ENCODE results near the gene RHEX.

RHEX gene

DNA sequence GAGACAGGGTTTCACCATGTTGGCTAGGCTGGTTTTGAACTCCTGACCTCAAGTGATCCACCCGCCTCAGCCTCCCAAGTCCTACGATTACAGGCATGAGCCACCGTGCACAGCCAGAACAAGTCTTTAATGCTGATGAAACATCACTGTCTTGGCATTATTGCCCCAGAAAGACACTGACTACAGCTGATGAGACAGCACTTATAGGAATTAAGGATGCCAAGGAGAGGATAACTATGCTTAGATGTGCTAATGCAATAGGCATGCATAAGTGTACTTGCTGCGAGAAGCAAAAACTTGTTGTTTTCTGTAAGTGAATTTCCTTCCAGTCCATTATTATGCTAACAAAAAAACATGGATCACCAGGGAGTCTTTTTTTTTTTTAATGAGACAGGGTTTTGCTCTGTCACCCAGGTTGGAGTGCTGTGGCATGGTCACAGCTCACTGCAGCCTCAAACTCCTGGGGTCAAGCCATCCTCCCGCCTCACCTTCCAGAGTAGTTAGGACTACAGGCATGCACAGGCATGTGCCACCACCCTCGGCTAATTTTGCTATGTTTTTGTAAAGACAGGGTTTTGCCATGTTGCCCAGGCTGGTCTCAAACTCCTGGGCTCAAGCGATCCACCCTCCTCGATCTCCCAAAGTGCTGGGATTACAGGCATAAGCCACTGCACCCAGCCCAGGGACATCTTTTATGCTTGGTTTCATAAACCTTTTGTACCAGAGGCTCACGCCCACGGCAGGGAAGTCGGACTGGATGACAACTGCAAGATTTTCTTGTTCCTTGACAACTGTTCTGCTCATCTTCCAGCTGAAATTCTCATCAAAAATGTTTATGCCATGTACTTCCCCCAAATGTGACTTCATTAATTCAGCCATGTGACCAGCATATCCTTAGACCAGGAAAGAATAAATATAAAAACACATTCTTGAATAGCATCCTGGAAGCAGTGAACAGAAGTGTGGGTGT is 23.1 kb downstream of the RHEX start:
- H3K36me3 ChIP-seq (ENCODE audit: control insufficient read depth, insufficient read depth, low read length) = no peaks in the 10 kb centered on the region
- H3K27me3 ChIP-seq (replicated peaks; ENCODE audit: control insufficient read depth, insufficient read depth, low read length) = no peaks in the 10 kb centered on the region
- TF ChIP-seq, protein P1, sequence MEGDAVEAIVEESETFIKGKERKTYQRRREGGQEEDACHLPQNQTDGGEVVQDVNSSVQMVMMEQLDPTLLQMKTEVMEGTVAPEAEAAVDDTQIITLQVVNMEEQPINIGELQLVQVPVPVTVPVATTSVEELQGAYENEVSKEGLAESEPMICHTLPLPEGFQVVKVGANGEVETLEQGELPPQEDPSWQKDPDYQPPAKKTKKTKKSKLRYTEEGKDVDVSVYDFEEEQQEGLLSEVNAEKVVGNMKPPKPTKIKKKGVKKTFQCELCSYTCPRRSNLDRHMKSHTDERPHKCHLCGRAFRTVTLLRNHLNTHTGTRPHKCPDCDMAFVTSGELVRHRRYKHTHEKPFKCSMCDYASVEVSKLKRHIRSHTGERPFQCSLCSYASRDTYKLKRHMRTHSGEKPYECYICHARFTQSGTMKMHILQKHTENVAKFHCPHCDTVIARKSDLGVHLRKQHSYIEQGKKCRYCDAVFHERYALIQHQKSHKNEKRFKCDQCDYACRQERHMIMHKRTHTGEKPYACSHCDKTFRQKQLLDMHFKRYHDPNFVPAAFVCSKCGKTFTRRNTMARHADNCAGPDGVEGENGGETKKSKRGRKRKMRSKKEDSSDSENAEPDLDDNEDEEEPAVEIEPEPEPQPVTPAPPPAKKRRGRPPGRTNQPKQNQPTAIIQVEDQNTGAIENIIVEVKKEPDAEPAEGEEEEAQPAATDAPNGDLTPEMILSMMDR (IDR thresholded peaks at IDR 0.05; ENCODE audit: insufficient read depth, low read length, poor library complexity, severe bottlenecking) = no peak
- H3K4me3 ChIP-seq (replicated peaks; ENCODE audit: low read depth, low read length) = no peak overlapping the region
- no peak for DNase-seq (ENCODE audit: extremely low read depth, insufficient read length)

DNA sequence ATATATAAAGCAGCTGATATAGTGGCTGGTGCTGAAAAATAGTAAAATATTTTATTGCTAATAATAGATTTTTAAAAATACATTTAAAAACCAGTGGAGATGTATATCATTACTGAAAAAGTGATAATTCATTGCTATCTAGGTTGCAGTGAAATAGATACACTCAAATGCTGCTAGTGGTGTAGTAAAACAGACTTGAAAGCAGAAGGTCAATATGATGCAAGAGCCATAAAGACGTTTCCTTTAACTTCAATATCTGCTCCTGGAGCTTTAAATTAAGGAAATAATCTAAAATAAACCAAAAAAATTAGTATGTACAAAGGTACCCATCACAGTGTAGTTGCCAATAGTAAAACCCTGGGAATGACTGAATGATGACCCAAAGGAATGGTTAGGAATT is 26.2 kb downstream of the RHEX start:
- Histone ChIP-seq H3K4me3 (replicated peaks; ENCODE audit: low read depth, low read length) (no peak overlapping the region), H3K27me3 (replicated peaks; ENCODE audit: control insufficient read depth, insufficient read depth, low read length) (no peaks in the 10 kb centered on the region), H3K36me3 (ENCODE audit: control insufficient read depth, insufficient read depth, low read length) (no peaks in the 10 kb centered on the region)
- TF ChIP-seq, protein P1 (IDR thresholded peaks at IDR 0.05; ENCODE audit: insufficient read depth, low read length, poor library complexity, severe bottlenecking) = no peak
- no peak for DNase-seq (ENCODE audit: extremely low read depth, insufficient read length)

DNA sequence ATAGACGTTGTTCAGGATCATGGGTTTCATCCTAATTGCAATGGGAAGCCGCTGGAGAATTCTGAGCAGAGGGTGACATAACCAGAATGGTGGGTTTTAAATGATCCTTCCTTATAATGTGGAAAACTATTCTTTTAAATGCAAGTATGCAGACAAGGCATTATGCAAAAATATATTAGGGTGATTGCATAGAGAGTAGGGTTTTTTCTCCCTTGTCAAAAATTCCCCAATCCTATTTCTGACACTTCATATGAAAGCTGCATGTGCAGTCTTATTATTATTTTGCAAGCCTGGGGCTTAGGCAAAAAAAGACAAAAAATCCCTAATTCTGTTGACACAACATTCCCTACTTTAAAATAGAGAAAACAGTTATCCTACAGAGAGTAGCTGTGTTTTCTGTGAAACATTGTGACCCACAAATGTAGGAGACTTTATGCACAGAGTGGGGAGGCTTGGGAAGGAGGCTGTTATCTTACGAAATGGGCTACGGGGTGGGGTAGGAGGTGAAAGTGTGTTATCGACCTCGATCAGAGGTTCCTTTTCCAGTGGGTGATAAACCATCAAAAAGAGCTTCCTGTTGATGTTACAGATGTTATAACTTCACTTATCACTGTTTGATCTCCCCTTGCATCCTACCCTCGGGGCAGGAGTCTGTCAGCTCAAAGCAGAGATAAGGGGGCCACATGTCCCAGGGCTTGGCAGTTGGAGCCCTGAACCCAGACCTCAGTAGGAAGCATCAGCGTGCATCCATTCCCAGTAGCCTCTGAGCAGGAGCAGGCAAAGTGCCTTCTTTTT is 27.2 kb downstream of the RHEX start:
- H3K27me3 ChIP-seq (replicated peaks; ENCODE audit: control insufficient read depth, insufficient read depth, low read length) = no peaks in the 10 kb centered on the region
- H3K36me3 ChIP-seq (ENCODE audit: control insufficient read depth, insufficient read depth, low read length) = no peaks in the 10 kb centered on the region
- no peak for DNase-seq (ENCODE audit: extremely low read depth, insufficient read length)
- TF ChIP-seq, protein P1 (IDR thresholded peaks at IDR 0.05; ENCODE audit: insufficient read depth, low read length, poor library complexity, severe bottlenecking) = no peak
- H3K4me3 ChIP-seq (replicated peaks; ENCODE audit: low read depth, low read length) = no peak overlapping the region

DNA sequence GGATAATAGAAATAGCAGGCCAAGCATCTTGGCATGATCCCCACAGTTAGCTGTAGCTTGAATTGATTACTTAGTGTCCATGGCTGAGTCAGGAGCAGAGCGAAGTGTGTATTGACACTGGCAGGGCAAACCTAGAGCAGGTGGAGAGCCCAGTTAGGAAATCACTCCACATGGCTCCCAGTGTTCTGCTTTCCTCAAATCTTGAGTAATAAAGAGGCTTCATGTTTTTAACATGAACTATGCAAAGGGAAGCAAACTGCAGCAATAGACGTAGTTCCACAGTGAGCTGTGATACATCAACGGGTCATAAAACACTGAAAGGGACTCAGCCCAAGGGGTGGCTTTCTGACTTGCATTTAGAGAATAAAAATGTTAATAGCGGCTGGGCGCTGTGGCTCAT is 28.9 kb downstream of the RHEX start:
- TF ChIP-seq, protein P1 (IDR thresholded peaks at IDR 0.05; ENCODE audit: insufficient read depth, low read length, poor library complexity, severe bottlenecking) = no peak
- no peak overlapping the region for H3K4me3 ChIP-seq (replicated peaks; ENCODE audit: low read depth, low read length)
- no peak for DNase-seq (ENCODE audit: extremely low read depth, insufficient read length)
- no peaks in the 10 kb centered on the region for H3K36me3 ChIP-seq (ENCODE audit: control insufficient read depth, insufficient read depth, low read length)
- H3K27me3 ChIP-seq (replicated peaks; ENCODE audit: control insufficient read depth, insufficient read depth, low read length) = no peaks in the 10 kb centered on the region

DNA sequence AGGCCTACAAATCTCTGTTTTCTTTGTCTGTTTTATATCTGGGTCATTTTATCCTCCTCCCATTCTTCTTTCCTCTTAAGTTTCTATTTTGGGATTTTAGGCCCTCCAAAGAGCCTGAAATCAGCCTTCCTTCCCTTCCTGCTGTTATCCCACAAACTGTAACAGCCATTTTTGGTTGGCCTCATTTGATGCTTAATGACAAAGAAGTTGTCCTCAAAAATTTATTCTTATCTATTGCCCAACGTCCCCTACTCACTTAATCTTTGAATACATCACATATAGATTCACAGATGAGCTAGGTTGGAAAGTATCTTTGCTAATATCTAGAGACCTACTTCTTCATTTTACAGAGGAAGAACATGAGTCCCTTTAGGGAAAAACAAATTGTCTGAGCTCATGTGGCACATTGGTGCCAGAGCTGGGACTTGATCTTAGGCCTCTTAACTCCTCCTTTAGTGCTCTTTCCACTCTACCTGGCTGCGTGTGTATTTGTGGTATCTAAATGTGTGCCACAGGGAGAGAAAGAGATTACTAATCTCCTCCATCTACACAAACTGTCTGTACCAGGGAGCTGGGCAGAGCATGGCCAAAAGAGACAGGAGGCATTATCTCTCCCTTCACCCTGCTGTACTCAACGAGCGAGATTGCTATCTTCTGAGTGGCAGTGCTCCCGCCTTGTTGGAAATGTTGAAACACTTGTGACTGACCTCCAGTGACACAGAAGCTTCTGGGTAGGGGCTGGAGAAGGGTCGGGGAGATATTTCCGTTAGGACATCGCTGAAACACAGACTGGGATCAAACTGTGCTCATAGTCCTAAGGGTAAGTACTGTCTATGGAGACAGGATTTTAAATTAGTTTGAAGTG is 30.1 kb downstream of the RHEX start:
- TF ChIP-seq, protein P1 (IDR thresholded peaks at IDR 0.05; ENCODE audit: insufficient read depth, low read length, poor library complexity, severe bottlenecking) = no peak
- H3K36me3 ChIP-seq (ENCODE audit: control insufficient read depth, insufficient read depth, low read length) = no peaks in the 10 kb centered on the region

More for the DNA sequence above, 30.1 kb downstream of the RHEX start:
- Histone ChIP-seq H3K27me3 (replicated peaks; ENCODE audit: control insufficient read depth, insufficient read depth, low read length) (no peaks in the 10 kb centered on the region), H3K4me3 (replicated peaks; ENCODE audit: low read depth, low read length) (no peak overlapping the region)
- no peak for DNase-seq (ENCODE audit: extremely low read depth, insufficient read length)
